ENCODE results near the gene A1BG.
"Not testable (repeated sequence)": the region's sequence is repeated elsewhere in the genome, so short reads cannot be mapped to it uniquely, and the experiment has no call there.

Gene A1BG

GRCh38 chr19:58356766-58357480 lies 3.6 kb upstream of the A1BG start:
- no peak for DNase-seq

DNA sequence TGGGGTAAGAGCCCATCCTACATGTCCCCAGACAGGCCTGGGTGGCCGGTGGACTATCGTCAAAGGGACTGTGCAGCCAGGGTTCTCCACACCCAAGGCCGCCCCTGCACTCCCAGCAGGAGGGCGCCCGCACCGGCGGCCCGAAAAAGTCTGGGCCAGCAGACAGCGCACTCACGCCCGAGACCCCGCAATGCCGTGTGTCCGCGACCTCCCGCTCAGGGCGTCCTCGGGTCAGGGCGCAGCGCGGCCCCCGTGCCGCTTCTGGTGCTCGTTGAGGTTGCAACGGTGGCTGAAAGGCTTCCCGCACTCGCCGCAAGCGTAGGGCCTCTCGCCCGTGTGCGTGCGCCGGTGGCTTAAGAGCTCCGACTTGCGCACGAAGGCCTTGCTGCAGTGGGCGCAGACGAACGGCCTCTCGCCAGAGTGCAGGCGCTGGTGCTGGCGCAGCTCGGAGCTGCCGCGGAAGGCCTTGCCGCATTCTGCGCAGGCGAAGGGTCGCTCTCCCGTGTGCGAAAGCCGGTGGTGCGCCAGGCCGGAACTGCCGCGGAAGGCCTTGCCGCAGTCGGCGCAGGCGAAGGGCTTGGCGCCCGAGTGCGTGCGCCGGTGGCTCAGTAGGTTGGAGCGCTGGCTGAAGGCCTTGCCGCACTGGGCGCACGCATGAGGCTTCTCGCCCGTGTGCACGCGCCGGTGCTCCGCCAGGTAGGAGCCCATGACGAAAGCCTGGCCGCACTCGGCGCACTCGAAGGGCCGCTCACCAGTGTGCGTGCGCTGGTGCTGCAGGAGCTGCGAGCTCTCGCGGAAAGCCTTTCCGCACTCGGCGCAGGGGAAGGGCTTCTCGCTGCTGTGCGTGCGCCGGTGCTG lies 2.8 kb upstream of the A1BG start:
- DNase-seq: no peak

DNA sequence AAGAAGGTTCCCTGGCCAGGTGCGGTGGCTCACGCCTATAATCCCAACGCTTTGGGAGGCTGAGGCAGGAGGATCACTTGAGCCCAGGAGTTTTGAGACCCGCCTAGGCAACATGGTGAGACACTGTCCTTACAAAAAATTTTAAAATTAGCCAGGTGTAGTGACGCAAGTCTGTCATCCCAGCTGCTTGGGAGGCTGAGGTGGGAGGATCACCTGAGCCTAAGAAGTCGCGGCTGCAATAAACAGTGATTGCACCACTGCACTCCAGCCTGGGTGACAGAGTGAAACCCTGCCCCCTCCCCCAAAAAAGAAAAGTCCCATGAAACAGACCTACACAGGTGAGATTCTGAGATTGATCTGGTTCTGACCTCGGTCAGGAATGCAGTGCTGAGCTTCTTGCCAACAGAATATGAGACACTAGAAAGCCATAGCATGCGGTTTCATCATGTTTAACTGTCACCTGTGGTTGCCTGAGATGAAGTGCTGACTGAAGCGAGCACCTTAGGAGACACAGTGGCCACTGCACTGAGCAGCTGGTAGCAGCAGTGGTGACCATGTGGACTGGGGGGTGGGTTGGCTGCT lies 2.0 kb upstream of the A1BG start:
- DNase-seq: no peak

GRCh38 chr19:58354478-58355030 lies 1.3 kb upstream of the A1BG start:
- no peak for DNase-seq

GRCh38 chr19:58353717-58354477 lies 605 bp upstream of the A1BG start:
- no peak for DNase-seq

GRCh38 chr19:58351990-58352755 lies 1.1 kb downstream of the A1BG start:
- DNase-seq: no peak

DNA sequence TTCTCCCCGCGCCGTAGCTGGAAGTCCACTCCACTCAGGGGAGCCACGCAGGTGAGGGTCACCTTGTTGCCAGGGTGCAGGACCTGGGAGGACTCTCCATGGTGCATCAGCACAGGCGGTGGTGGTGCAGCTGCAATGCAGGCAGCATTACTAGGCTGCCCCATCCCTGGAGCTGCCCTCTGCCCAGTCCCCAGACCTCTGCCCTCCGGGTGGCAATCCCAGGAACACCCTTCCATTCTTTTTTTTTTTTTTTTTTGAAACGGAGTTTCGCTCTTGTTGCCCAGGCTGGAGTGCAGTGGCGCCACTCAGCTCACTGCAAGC lies 1.8 kb downstream of the A1BG start:
- DNase-seq: no peak

- DNase-seq: no peak
Observed at GRCh38 chr19:58350871-58351557, 2.3 kb downstream of the A1BG start.

DNA sequence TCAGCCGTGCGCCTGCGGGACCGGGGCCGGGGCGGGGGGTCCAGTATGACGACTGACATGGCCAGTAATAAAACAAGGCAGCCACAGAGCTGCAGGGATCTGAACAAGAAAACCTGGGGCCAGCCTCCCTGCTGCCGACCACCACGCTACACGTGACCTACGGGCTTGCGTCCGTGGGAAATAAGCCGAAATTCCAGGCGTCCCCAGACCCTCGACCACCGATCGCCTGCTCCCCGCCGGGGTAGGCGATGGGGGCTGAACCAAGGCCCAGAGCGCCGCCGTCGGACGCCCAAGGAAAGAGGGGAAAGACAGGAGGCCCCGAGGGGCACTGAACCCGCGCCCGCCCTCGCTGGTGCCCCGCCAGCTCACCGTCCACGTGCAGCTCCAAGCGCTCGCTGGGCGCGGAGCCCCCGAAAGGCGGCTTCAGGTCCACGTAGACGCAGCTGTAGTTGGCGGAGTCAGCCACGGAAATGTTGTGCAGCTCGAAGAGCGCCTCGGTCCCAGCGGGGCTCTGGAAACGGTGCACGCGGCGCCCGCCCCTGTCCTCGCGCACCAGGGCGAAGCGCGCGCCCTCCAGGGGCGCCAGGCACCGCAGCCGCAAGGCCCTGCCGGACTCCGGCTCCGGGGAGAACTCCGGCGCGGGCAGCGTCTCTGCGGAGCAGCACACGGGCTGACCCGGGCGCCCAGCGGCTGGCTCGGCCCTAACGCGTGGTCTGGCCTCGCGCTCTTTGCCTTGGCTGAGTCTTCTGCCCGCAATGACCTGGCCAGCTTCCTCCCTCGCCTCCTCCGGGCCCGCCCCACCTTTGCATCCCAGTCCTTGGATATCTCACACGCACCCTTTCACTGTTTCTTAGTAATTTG lies 3.1 kb downstream of the A1BG start:
- no peak for DNase-seq

GRCh38 chr19:58349590-58349989 lies 3.7 kb downstream of the A1BG start:
- DNase-seq: no peak

GRCh38 chr19:58348080-58348479 lies 5.2 kb downstream of the A1BG start:
- not testable (repeated sequence) for DNase-seq

DNA sequence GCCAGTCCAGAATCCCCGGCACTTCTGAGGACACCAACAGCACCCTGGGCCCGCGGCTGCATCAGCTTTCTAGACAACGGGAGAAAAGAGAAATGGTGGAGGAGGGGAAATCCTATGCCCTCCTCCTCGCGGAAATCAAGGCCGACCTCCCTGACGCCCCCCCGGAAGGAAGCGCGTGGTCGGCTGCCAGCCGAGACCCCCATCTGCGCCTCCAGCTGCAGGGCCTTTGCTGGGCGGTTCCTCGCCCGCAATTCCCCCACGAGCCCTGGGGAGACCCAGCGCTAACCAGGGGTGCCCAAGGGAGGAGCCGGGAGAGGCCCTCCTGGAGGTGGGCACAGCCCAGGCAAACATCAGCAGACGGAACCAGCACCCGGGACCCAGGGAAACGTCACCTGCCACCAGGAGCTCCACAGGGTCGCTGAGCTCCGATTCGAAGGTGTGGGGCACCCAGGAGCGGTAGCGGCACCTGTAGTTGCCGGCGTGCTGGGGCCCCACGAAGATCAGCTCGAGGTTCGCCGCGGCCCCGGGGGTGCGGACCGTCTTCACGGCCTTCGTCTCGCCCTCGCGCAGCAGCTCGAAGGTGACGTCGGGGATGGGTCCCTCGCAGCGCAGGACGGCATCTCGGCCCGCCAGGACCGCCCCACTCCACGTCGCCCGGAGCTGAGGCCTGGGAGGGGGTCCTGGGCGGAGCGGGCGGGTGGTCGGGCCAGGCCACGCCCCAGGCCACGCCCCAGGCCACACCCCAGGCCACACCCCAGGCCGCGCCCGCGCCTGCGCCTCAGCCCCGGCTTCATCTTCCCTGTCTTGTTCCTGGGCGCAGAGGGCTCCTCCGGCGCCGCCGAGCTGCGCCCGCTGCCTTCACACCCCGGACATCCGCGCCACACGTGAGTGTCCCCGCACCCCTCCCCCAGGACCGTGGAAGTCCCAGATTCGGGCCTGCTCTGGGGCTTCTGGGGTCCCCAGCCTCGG lies 6.0 kb downstream of the A1BG start:
- DNase-seq: peak; percentile 30

DNA sequence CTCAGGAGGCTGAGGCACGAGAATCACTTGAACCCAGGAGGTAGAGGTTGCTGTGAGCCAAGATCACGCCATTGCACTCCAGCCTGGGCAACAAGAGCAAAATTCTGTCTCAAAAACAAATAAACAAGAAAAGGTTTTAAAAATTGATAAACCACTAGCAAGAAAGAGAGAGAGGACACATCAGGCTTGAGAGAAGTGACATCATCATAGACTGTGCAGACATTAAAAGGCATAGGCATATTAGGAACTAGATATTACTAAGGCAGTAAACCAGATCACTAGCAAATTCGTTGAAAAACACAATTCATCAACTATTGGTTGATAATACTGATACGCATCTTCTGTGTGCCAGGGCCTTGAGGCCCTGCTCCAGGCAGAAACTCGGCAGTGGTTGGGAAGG lies 7.7 kb downstream of the A1BG start:
- DNase-seq: no peak

GRCh38 chr19:58338825-58339558 lies 14.3 kb downstream of the A1BG start:
- peak; percentile 34 for DNase-seq

DNA sequence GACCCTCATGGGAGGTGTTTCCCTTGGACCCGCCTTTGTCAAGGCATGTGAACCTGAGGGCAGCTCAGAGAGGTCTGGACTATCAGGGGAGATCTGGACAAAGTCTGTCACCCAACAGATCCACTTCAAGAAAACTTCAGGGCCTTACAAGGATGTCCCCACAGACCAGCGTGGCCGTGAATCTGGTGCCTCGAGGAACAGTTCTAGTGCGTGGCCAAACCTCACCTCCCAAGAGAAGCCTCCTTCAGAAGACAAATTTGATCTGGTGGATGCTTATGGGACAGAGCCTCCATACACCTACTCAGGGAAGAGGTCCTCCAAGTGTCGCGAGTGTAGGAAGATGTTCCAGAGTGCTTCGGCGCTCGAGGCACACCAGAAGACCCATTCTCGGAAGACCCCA lies 15.0 kb downstream of the A1BG start:
- DNase-seq: no peak

DNA sequence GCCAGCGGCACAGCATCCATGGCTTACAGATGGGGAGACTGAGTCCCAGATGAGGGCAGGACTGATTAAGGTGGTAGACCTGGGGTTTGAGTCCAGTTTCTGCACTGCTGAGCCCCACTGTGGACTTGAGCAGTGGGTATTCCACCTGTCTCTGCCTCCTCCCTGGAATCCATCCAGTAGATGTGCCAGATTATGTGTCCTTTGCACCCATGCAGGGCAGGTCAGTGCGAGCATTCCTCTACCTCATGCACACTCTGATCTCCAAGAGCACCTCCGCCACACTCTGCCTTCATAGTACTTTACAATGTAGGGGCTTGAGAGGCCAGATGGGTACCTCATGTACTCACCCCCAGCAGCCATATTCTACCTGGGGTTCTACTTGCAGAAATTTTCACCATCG lies 16.5 kb downstream of the A1BG start:
- no peak for DNase-seq

DNA sequence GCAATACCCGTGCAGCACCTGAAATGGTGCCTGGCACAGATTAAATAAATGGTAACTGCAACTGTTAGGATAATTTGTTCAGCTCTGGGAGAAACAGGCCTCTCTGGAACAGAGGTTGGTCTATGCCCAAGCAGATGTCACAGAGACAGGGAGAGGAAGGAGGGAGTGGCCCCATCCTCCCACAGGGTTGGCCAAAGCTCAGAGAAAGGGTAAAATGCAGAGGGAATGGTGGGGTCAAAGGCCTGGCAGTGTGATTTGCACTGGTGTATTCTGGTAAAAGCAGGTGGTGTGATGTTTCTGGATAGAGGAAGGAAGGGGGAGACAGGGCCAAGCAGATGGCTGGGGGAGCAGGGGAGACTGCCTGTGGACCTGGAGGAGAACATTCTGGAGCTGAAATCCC lies 17.1 kb downstream of the A1BG start:
- no peak for DNase-seq

DNA sequence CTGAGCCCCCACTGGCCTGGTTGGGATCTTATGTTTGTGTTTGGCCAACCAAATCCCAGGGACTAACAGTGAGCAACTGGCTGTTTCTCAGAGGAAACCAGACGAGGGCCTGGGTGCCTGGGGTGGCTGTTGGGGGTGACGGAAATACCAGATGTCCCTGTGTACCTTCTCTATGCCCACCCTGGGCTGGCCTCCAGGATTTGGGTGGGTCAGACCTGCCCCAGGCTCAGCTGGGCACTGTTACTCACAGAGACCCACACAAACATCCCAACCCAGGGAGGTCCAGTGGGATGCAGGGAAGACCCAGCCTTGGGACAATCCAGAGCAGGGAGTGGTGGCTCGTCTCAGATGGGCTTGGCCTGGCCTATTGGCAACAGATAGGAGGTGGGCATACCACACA lies 17.7 kb downstream of the A1BG start:
- DNase-seq: no peak

All from NCI-H226 (cell line).